Measurements from ENCODE around the gene C20orf204. TPM values are rescaled to one million over a fixed set of nuclear protein-coding genes. Genes with fewer than 3 reads are reported as not detected.

The C20orf204 gene, protein sequence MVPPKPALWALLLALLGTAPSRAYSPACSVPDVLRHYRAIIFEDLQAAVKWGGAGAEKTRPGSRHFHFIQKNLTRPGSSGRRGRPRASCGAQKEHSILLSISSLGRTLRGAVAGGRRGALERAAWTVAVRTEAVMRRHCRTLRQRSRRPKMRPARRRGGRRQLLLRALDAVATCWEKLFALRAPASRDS
- 0.88 and 1.4 TPM in 2 replicates for total RNA-seq

DNA sequence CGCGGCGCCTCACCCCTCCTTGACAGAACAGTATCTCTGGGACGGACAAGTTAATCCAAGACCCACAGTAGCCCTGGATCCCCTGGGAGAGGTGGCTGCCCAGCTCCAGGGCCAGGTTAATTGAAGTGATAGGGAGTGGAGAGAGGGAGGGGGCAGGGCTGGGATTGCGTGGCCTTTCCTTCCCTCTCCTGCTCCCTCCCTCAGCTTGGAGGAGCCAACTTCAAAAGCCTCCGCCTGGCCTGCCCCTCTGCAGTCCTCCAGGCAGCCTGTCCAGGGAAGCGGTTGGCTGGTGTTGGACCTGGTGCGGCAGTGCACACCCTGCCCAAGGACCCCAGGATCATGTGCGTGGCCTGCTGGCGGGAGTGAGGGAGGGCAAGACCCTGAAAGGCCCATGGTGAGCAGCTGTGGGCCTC is at the start of gene C20orf204:
Gene C20orf204, plus strand, starts transcription at position 250 of the 413 bp plus-strand sequence. Its CDS starts 142 bp downstream, at position 392.

DNA sequence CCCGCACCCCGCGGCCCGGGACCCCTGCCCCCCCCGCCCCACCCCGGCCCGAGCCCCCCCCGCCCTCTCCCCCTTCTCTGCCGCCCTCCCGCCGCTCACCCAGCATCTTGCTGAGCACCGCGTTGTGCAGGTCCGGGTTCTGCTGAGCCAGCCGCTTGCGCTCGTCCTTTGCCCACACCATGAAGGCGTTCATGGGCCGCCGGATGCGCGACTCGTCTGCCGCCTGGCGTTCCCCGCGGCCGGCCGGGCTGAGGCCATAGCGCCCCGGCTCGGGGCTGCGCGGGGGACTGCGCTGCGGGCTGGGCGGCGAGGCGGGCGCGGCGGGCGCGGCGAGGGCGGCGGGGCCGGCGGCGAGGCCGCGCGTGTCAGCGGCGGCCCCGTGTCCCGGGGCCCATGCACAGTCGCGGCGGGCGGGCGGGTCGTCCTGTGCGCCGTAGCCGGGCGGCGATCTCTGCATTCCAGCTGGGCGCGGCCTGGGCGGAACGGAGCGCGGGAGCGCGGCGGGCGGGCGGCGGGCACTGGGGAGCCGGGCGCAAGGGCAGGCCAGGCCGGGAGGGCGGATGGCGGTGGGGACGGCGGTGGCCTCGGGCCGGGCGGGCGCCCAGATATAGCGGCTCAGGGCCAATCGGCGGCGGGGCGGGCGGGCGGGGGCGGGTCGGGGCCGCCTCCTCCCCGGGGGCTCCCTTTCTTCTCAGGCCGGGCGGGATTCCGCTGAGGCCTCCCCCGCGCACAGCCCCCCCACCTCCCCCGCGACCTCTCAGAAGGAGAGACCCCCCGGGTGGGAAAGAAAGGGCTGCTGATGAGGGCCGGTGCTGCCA is 13.3 kb downstream of the C20orf204 start, which contains the start of gene SOX18:
Gene SOX18, minus strand, starts transcription at position 580 of the 818 bp plus-strand sequence. Its CDS starts 123 bp downstream, at position 457.

DNA sequence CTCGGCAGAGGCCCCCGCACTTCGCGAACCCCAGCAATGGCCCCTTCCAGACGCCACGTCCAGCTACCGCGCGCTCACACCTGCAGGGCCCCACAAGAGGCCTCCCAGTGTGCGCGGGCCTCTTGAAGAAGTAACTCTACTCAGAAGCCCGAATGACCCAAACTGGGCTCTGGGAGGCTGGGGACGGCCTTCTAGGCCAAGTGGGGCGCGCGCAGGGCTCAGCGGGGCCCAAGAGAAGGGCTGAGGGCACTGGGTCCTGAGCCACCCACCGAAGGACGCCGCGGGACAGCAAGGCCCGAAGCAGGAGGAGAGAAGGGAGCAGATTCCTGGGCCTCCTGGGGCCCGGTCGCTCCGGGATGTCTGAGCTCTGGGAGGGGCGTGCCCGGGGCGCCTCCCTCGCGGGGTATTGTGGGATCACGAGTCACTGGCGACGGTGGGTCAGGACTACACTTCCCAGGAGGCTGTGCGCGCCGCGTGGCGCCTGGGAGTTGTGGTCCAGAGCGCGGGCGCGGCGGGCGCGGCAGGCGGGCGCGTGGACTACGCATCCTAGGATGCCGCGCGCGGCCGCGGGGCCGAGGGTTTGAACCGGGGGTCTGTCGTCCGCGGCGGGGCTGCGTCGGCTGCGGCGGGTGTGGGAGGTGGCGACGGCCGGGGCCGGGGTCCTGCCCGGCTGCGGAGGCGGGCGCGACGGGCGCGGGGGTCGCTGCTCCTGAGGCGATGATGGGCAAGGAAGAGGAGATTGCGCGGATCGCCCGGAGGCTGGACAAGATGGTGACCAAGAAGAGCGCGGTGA is 26.8 kb downstream of the C20orf204 start, which contains the start of gene TCEA2:
Gene TCEA2, plus strand, starts transcription at position 603 of the 793 bp plus-strand sequence. Its CDS starts 115 bp downstream, at position 718.

DNA sequence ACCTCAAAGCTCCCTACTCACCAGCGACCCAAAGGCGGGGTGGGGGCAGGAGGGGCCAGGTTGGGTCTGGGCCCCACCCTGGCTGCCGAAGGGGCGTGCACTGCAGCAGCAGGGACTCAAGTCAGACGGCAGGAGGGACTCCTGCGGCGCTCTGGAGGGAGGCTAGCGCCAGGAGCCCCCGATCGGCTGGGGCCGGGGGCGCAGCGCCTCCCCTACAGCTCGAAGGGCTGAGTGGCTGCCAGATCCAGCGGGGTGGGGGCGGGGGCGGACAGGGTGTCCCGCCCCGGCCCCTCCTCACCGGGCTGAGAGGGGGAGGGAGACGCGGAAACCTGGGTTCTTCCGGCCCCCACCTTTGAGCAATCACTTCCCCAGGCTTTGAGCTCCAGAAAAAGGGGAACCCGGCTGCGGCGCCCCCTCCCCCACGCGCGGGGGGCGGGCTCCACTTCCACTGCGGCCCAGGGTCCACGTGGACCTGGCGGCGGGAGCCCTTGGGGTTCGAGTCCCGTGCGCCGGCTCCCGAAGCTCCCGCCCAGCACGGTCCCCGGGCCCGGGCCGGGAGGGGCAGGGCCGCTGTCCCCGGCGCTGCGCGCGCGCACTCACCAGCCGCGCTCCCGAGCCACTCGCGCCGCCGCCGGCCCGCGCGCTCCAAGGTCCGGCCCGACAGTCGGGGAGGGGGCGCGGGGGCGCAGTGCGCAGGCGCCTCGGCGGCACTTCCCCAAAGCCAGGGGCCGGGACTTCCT is 43.5 kb downstream of the C20orf204 start, which contains the start of gene RGS19:
Gene RGS19, minus strand, starts transcription at position 246 of the 740 bp plus-strand sequence. CDS start 2,632 bp downstream, outside the sequence.

DNA sequence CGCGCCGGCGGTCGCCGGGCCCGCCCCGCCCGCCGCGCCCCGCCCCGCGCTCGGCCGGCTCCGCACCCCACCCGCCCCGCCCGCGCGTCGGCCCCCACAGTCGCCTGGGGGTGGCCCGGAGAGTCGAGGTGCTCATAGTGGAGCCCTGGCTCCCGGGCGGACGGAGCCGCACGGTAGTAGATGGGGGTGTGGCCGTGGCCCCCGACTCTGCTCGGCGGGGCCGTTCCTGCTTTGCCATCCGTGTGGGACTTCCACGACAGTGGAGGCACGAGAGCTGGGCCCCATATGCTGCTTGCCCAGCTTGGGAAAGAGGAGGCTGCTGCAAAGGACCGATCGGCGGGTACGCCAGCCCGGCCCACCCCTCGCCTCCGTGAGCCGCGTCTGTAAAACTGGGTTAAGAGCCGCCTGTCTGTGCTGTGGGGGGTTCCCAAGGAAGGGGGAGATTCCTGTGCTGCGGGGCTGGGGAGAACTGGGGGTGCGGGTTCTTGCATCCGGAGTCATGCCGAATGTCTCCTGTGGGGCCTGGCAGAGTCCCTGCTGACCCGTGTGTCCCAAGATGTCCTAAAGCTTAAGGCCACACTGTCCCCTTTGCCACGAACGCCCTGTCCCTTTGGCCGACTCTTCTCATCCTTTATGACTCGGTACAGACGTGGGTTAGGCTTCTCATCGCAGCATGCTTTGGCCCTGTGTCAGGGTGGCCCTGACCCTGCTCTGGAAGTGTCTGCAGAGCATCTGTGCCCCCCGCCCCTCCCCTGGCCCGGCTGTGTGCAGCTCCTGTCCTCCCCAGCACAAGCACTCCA is 44.2 kb downstream of the C20orf204 start, which contains the start of gene OPRL1:
Gene OPRL1, plus strand, starts transcription at position 70 of the 800 bp plus-strand sequence. CDS start 12,639 bp downstream, outside the sequence.

DNA sequence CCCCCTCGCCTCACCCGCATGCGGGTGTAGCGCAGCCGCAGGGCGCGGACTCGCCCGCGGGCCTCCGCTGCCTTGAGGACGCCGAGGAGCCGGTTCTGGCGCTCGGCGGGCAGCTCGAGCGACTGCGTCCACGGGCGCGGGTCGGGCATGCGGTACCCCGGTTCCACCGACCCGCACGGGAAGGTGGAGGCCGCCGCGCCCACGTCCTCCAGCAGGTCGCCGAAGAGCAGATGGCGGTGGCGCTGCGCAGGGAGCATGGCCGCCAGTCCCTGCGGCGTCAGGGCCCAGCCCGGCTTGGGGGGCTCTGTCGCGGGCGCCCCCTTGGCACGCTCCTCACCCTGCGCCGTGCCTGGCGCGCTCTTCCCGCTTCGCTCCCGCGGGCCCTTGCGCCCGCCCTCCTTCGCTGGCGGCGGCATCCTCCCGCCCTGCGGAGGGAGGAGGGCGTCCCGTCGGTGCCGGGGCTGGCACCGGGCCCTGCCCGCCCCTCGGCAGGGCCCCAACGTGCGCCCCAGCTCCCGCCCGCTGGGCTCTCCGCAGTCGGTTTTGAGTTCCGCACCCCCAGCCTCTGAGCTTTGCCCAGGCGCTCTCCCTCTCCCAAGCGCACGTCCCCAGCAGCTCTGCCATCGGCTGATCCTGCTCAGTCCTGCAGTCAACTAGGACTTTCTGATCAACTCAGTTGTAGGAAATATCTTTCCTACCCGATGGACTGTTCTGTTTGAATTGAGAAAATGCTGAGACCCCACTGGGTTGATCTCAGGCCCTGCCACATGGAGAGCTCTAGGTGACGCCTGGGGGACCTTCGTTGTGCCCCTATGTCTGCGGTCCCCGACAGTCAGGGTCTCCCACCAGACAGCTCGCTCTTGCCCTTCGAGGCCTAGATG is 48.1 kb downstream of the C20orf204 start, which contains the start of gene LKAAEAR1:
Gene LKAAEAR1, minus strand, starts transcription at position 595 of the 881 bp plus-strand sequence. Its CDS starts 179 bp downstream, at position 416.

Small RNA genes within 50 kb of the gene (small RNA-seq; reads per million reads assigned to genes)
- gene AL355803.1 (ENCODE audit: low replicate concordance), result not detected
- gene MIR6813 (ENCODE audit: low replicate concordance), result 0.26 reads per million

Other genes with a start within 250 kb of the C20orf204 start
- gene ZBTB46, start 204.9 kb upstream of the C20orf204 start, total RNA-seq, result 3.3 and 20.5 TPM in 2 replicates
- not detected in 2 replicates for gene ABHD16B, start 174.7 kb upstream of the C20orf204 start, total RNA-seq
- gene TPD52L2, start 170.9 kb upstream of the C20orf204 start, total RNA-seq, result 145 and 153 TPM in 2 replicates
- gene DNAJC5, start 141.1 kb upstream of the C20orf204 start, total RNA-seq, result 51.9 and 77.0 TPM in 2 replicates
- gene UCKL1, start 79.8 kb upstream of the C20orf204 start, total RNA-seq, result 21.2 and 33.5 TPM in 2 replicates
- gene ZNF512B, start 66.3 kb upstream of the C20orf204 start, total RNA-seq, result 10.9 and 16.0 TPM in 2 replicates
- gene SAMD10, start 56.5 kb upstream of the C20orf204 start, total RNA-seq, result 1.7 and 2.6 TPM in 2 replicates
- gene PRPF6, start 55.0 kb upstream of the C20orf204 start, total RNA-seq, result 48.2 and 74.4 TPM in 2 replicates
- 0.43 TPM in 1 of 2 replicates, not detected in the other for gene SOX18, start 13.5 kb downstream of the C20orf204 start, total RNA-seq
- 13.9 and 27.6 TPM in 2 replicates for gene TCEA2, start 27.0 kb downstream of the C20orf204 start, total RNA-seq
- 12.0 and 39.1 TPM in 2 replicates for gene RGS19, start 43.3 kb downstream of the C20orf204 start, total RNA-seq
- gene OPRL1, start 43.9 kb downstream of the C20orf204 start, total RNA-seq, result 0.86 and 0.88 TPM in 2 replicates
- gene LKAAEAR1, start 48.2 kb downstream of the C20orf204 start, total RNA-seq, result 0.43 TPM in 1 of 2 replicates, not detected in the other
- gene NPBWR2, start 71.4 kb downstream of the C20orf204 start, total RNA-seq, result not detected in 2 replicates
- not detected in 2 replicates for gene MYT1, start 128.3 kb downstream of the C20orf204 start, total RNA-seq
- 38.7 and 53.6 TPM in 2 replicates for gene PCMTD2, start 219.6 kb downstream of the C20orf204 start, total RNA-seq

All from placental pericyte (primary cell).